T-helper 2 cell treated with Interferon-gamma antibody and Interleukin-4, amounts not matched to agents 5 μg/mL and 100 μg/mL, for 36 hours (primary cell): ENCODE results near the gene SOBP.

ENCODE experiments used
- DNase-seq: peaks from one replicate; pipeline ENCODE4 v3.0.0; 2021; ENCODE audit warnings: low spot score
- H3K27ac Mint-ChIP-seq: one replicate; pipeline ENCODE4 v1.8.0; 2021; ENCODE audit warnings: mild to moderate bottlenecking, mixed read lengths
- H3K27me3 Mint-ChIP-seq: one replicate; pipeline ENCODE4 v1.8.0; 2021; ENCODE audit warnings: low read depth, mixed read lengths
- H3K36me3 Mint-ChIP-seq: one replicate; pipeline ENCODE4 v1.8.0; 2021; ENCODE audit warnings: low read depth, mixed read lengths
- H3K4me1 Mint-ChIP-seq: one replicate; pipeline ENCODE4 v1.8.0; 2021; ENCODE audit warnings: low read depth, mixed read lengths
- H3K4me3 Mint-ChIP-seq: one replicate; pipeline ENCODE4 v1.8.0; 2022; ENCODE audit warnings: mild to moderate bottlenecking, moderate library complexity, mixed read lengths
- H3K9me3 Mint-ChIP-seq: one replicate; pipeline ENCODE4 v1.8.0; 2021; ENCODE audit warnings: mixed read lengths

Gene SOBP

DNA sequence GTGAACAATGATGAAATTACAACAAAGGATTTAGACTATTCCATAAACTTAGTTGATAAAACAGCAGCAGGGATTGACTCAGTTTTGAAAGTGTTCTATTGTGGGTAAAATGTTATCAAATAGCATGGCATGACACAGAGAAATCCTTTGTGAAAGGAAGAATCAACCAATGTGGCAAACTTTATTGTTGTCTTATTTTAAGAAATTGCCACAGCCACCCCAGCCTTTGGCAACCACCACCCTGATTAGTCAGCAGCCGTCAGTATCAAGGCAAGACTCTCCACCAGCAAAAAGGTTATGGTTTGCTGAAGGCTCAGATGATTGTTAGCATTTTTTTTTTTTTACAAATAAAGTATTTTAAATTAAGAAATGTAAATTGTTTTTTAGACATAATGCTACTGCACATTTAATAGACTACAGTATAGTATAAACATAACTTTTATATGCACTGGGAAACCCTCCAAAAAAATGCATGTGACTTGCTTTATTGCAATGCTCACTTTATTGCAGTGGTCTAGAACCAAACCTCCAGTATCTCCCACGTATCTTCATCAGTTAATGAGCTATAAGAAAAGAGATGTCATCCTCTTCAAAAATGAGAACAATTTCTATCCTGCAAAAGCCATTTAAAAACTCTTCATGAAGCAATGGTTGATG is 162.7 kb downstream of the SOBP start:
- peaks cover 25% of the 10 kb centered on the region for H3K4me1 Mint-ChIP-seq
- no peaks in the 10 kb centered on the region for H3K36me3 Mint-ChIP-seq
- H3K27ac Mint-ChIP-seq, result no peak overlapping the region
- no peaks in the 10 kb centered on the region for H3K9me3 Mint-ChIP-seq
- H3K4me3 Mint-ChIP-seq, result no peak overlapping the region
- no peak for DNase-seq
- peaks cover 7% of the 10 kb centered on the region for H3K27me3 Mint-ChIP-seq

DNA sequence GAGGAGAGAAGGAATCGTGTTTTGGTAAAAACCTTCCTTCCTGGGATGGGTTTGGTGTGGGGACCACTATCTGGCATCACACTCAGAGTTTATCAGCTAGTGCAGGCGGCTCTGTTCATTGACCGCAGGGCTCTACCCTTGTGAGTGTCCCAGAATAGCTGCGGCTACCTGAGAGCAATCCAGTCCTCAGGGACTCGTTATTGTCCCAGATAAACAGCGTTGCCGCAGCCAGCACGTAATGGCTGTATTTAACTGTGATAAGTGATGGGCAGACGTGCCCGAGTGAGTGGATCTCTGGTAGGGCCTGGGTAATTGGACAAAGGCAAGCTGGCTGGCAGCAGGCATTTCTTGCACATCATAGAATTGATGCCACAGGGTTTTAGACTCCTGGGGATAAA is 163.3 kb downstream of the SOBP start:
- no peak overlapping the region for H3K4me3 Mint-ChIP-seq
- peaks cover 29% of the 10 kb centered on the region for H3K4me1 Mint-ChIP-seq
- H3K27me3 Mint-ChIP-seq, result peaks cover 4% of the 10 kb centered on the region
- no peaks in the 10 kb centered on the region for H3K36me3 Mint-ChIP-seq
- H3K9me3 Mint-ChIP-seq, result no peaks in the 10 kb centered on the region
- no peak for DNase-seq
- H3K27ac Mint-ChIP-seq, result no peak overlapping the region

DNA sequence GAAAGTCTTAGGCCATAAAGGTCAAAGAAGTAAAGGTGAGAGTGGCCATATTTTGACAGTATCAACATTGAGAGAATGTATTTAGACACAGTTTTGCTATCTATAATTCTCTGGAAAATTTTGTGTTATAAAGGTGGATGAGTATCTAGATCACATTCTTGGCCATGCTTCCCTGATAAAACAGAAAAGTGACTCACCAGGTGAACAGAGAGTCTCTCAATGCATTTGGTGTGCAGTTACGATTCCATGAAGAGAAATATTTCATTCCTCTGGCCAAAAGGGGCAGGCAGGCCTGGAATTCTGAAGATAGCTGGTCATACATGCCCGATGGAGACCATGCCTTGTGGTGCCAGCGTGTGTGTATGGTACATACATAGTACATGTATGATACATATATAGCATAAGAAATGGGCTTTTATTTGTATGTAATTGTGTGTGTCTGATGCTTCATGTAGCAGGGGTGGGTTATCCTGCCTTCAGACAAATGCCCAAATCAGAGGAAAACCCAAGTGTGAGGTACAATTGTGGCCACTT is 164.0 kb downstream of the SOBP start:
- Mint-ChIP-seq H3K27me3 (peaks cover 4% of the 10 kb centered on the region), H3K9me3 (no peaks in the 10 kb centered on the region), H3K36me3 (no peaks in the 10 kb centered on the region), H3K4me3 (no peak overlapping the region), H3K27ac (no peak overlapping the region), H3K4me1 (peaks cover 36% of the 10 kb centered on the region)
- no peak for DNase-seq

DNA sequence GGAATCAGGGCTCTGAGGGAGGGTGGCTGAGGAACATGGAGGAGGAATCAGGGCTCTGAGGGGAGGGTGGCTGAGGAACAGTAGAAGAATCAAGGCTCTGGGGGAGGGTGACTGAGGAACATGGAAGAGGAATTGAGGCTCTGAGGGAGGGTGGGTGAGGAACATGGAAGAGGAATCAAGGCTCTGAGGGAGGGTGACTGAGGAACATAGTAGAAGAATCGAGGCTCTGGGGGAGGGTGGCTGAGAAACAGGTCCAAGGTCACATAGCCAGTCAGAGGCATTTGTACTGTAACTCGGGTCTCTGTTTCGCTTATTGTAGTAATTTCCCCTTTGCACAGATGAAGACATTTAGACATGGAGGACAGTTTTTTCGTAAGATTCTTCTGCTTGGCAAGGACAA is 164.8 kb downstream of the SOBP start:
- DNase-seq, result no peak
- Mint-ChIP-seq H3K4me1 (peaks cover 40% of the 10 kb centered on the region), H3K27ac (no peak overlapping the region), H3K9me3 (no peaks in the 10 kb centered on the region), H3K27me3 (peaks cover 4% of the 10 kb centered on the region), H3K4me3 (no peak overlapping the region), H3K36me3 (no peaks in the 10 kb centered on the region)

DNA sequence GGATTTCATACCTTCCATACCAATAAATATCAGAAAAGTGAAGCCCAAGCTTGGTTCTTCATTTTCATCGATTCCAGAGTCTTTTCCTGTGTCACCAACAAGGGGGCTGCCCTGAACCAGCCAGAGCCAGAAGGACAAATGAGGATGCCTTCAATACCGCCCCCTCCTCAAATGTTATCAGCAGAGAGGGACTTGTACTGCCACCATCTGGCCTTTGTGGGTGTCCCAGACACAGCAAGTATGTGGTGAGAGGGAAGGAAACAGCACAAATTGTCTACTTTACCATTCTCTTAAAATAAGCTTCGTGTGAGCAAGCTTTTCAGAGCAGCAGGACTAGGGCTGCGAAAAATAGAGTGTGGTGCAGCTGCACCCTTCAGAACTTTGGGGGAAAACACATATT is 165.3 kb downstream of the SOBP start:
- Mint-ChIP-seq H3K27ac (no peak overlapping the region), H3K36me3 (no peaks in the 10 kb centered on the region), H3K27me3 (peaks cover 4% of the 10 kb centered on the region), H3K9me3 (no peaks in the 10 kb centered on the region), H3K4me3 (no peak overlapping the region), H3K4me1 (peaks cover 40% of the 10 kb centered on the region)
- DNase-seq, result no peak

DNA sequence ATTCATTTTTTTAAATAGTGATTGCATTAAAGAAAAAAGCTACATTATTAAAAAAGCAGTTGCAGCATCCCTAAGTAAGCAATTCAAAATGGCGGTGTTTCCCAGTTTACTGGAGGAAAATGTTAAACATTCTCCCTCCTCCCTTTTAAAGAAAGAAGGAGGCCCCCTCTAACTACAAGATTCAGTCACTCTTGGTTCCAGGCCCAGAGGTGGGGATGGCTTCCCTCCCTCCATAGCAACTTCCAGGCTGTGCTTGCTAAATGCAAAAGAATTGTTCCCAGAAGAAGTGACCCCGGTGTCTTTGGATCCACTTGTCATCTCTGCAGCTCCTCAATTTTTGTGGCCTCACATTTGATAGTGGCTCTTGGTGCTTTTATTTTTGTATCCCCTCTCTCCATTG is 165.9 kb downstream of the SOBP start:
- H3K36me3 Mint-ChIP-seq, result no peaks in the 10 kb centered on the region
- DNase-seq, result no peak
- peaks cover 4% of the 10 kb centered on the region for H3K27me3 Mint-ChIP-seq
- H3K27ac Mint-ChIP-seq, result no peak overlapping the region
- H3K9me3 Mint-ChIP-seq, result no peaks in the 10 kb centered on the region
- peaks cover 42% of the 10 kb centered on the region for H3K4me1 Mint-ChIP-seq
- no peak overlapping the region for H3K4me3 Mint-ChIP-seq

DNA sequence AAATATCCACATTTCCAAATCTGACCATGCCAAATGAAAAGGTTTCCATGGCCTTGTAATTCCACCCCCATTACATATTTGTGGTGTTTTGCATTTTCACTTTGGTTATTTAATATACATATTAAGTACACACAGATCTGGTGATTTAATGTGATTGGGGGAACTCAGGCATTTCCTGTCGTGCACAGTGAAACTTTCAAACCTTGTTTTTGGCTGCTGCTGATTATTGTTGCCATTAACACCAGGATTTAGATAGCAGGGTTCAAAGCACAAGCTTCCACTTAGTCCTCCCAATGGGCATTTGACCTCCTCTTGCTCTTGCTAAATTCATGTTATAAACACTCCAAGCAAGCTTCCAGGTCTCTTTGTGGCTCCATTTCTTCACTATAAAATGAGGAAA is 166.5 kb downstream of the SOBP start:
- Mint-ChIP-seq H3K36me3 (no peaks in the 10 kb centered on the region), H3K27ac (peak overlapping the region; percentile 32), H3K9me3 (no peaks in the 10 kb centered on the region), H3K4me3 (peak overlapping the region; percentile 10), H3K4me1 (peaks cover 42% of the 10 kb centered on the region), H3K27me3 (peaks cover 4% of the 10 kb centered on the region)
- no peak for DNase-seq

DNA sequence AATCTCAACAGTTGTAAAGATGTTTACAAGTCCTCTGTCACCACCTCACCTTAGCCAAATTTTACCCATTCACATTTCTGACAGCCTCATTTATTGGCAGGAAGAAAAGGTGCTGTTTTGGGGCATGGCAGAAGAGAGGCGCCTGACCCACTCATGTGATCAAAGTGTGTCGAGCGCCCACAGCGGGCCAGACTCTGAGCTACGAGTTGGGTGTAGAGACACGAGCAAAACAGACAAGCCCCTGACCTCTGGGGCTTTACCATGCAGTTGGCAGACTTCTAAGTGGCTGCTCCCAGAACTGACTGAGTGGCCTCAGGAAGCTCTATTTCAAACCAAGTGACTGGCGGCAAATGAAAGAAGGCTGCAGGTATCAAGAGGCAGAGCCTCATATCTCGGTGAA is 167.0 kb downstream of the SOBP start:
- Mint-ChIP-seq H3K36me3 (no peaks in the 10 kb centered on the region), H3K27me3 (peaks cover 4% of the 10 kb centered on the region), H3K4me3 (peak overlapping the region; percentile 10), H3K4me1 (peaks cover 44% of the 10 kb centered on the region), H3K27ac (peak overlapping the region; percentile 32), H3K9me3 (no peaks in the 10 kb centered on the region)
- DNase-seq, result no peak

DNA sequence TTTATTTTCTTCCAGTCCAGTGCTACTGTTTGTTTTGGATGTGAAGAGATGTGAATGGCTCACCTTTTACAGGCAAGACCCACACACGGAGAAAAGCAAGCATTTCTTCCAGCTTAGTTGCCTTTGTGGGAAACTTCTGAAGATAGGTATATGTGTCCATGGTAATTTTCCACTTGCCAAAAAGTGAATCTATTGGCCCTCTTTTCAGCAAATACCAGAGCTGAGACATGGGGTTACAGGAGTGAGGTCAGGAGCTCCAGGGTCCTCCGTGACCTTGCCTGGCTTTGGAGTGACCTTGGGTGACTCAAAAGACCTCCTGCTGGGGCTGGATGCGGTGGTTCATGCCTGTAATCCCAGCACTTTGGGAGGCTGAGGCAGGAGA is 167.4 kb downstream of the SOBP start:
- H3K9me3 Mint-ChIP-seq, result no peaks in the 10 kb centered on the region
- H3K4me1 Mint-ChIP-seq, result peaks cover 42% of the 10 kb centered on the region
- no peak for DNase-seq
- peak overlapping the region; percentile 70 for H3K4me3 Mint-ChIP-seq
- peaks cover 5% of the 10 kb centered on the region for H3K27me3 Mint-ChIP-seq
- H3K36me3 Mint-ChIP-seq, result no peaks in the 10 kb centered on the region
- peak overlapping the region; percentile 77 for H3K27ac Mint-ChIP-seq

DNA sequence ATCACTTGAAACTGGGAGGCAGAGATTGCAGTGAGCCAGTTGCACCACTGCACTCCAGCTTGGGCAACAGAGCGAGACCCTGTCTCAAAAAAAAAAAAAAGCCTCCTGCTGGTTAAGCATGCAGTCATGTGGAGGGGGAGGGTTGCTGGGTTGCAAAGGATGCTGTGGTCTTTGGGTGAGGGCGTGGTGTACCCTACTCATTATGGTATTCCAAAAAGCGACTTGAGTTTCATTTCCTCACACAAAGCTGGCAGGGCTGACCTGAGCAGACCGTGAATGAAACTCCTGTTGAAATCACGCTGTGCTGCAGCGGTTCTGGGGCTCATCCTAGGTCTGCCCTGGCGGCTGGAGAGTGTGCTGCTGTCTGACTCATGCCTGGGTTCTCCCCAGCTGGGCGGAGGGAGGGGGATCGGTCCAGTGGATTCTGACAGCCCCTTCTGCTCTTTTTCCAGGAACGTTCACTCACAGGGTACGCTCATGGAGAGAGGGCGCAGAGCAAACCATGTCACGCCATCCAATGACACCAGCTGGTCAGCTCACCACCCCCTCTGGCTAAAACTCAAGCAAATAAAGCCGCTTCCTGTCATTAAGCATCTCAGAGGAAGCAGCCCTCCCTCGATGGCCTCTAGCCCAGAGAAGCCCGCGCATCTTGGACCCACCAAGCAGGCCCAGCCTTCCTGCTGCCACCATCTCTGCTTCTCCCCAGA is 168.0 kb downstream of the SOBP start:
- no peaks in the 10 kb centered on the region for H3K36me3 Mint-ChIP-seq
- peaks cover 8% of the 10 kb centered on the region for H3K27me3 Mint-ChIP-seq
- H3K4me1 Mint-ChIP-seq, result peaks cover 40% of the 10 kb centered on the region
- DNase-seq, result peak; percentile 67
- peak overlapping the region; percentile 70 for H3K4me3 Mint-ChIP-seq
- peak overlapping the region; percentile 77 for H3K27ac Mint-ChIP-seq
- H3K9me3 Mint-ChIP-seq, result no peaks in the 10 kb centered on the region

DNA sequence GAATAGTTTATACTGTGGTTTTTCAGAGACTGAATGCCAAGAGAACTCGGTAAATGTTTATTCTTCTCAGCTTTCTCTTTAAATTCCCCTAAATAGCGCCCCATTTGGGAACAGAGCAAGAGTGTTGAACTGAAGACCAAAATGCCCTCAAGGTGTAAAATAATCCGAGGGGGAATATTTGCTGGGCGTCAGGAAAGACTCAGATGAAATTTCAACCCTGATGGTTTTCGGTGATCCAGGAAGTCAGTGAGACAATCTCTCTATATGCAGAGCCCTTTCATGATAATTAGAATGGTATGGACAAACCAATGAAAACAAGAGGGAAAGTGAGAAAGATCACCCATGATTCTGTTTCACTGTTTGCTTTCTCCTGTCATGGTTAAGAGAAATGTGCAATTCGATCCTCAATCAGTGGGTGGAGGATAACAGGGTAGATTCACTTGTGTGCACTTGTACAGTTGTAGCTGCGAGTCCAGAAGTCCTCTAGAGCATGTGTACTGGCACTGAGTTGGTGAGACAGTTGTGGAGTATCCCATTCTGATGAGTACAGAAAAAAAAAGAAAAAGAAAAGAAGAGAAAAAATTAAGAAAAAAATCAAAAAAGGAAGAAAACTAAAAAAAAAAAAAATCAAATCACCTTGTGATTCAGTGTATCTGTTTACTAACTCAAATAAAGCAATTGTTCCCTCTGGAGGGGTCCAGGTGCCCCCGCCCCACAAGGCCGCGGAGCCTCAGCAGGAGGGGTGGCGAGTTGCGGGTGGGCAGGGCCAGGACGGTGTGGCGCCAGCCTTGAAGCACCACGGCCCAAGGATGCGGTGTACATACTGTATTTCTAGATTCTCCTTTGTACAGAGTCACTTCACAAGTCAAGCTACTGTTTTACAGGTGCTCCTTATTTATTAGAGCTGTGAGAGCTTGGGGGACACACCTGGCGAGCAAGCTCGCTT is 169.3 kb downstream of the SOBP start:
- Mint-ChIP-seq H3K36me3 (no peaks in the 10 kb centered on the region), H3K9me3 (no peaks in the 10 kb centered on the region), H3K4me1 (peaks cover 40% of the 10 kb centered on the region), H3K27me3 (peaks cover 17% of the 10 kb centered on the region), H3K27ac (peak overlapping the region; percentile 29), H3K4me3 (peak overlapping the region; percentile 70)
- no peak for DNase-seq

DNA sequence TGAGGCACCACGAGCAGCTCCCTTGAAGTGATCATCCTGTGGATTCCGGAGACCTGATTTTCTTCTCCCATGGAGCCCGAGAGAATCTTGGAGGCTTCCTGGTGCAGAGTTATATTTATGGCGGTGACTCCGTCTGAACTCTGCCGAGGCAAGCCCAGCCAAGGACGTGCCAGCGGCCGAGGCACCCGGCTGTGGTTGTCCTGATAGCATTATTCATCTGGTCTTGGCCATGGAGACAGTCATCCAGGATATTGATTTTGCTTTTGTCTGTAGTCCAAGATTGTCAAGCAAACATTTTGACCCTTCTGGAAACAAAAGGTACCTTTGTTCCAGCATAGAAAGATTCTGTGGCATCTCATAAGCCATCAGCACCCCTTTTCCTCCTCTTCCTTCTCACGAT is 170.9 kb downstream of the SOBP start:
- Mint-ChIP-seq H3K27me3 (peaks cover 19% of the 10 kb centered on the region), H3K9me3 (no peaks in the 10 kb centered on the region), H3K36me3 (no peaks in the 10 kb centered on the region), H3K27ac (no peak overlapping the region), H3K4me1 (peaks cover 44% of the 10 kb centered on the region), H3K4me3 (no peak overlapping the region)
- DNase-seq, result no peak

DNA sequence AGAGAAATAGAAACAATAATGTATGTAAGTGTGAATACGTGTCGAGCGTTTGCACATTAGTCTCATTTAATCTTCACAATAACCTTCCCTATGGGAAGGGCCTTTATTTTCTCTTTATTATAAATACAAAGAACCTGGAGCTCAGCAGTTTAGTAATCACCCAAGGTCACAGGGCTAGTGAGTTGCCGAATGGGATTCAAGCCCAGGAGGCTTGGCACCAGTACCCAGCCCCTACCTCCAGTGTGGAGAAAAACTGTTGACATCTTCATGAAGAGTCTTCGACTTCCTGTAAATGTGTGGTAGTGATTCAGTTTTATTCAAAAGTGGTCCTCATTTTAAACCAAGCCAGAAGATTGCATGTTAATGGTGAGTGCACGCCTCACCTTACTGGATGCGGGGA is 171.4 kb downstream of the SOBP start:
- peaks cover 41% of the 10 kb centered on the region for H3K4me1 Mint-ChIP-seq
- H3K9me3 Mint-ChIP-seq, result no peaks in the 10 kb centered on the region

DNA sequence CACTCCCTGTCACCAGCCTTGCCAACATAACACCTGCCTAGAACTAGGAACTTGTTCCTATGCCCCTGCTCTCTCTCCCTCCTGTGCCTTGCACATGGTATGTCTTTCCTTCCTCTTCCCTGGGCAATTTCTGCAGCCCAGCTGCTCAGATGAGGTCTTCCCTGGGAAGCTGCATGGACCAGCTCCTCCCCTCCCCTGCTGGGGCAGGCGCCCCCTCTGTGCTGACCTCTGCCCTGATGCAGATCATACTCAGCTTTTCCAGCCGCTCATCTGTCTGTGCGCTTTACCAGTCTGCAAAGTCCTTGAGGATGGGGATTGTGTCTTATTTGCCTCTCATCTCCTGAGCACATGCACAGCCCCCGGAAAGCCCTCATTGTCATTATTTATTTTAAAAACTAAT is 172.4 kb downstream of the SOBP start:
- H3K9me3 Mint-ChIP-seq, result no peaks in the 10 kb centered on the region
- H3K36me3 Mint-ChIP-seq, result no peaks in the 10 kb centered on the region
- peaks cover 37% of the 10 kb centered on the region for H3K4me1 Mint-ChIP-seq
- peaks cover 23% of the 10 kb centered on the region for H3K27me3 Mint-ChIP-seq
- no peak overlapping the region for H3K4me3 Mint-ChIP-seq
- no peak overlapping the region for H3K27ac Mint-ChIP-seq
- no peak for DNase-seq

More for the DNA sequence above, 171.4 kb downstream of the SOBP start:
- no peaks in the 10 kb centered on the region for H3K36me3 Mint-ChIP-seq
- no peak overlapping the region for H3K27ac Mint-ChIP-seq
- peaks cover 20% of the 10 kb centered on the region for H3K27me3 Mint-ChIP-seq
- no peak for DNase-seq
- H3K4me3 Mint-ChIP-seq, result no peak overlapping the region
